NCI-H748 treated with DMSO at 0.1 percent for 48 hours (cell line): ENCODE results near the gene RASSF1.
"Not testable (repeated sequence)": the region's sequence is repeated elsewhere in the genome, so short reads cannot be mapped to it uniquely, and the experiment has no call there.

Source experiments
- DNase-seq: peaks from one replicate; lab custom pipeline; 2025; lab: John Stamatoyannopoulos, UW

RASSF1 gene

GRCh38 chr3:50323614-50324199 lies 16.9 kb downstream of the RASSF1 start:
- DNase-seq, result no peak

GRCh38 chr3:50323092-50323600 lies 17.5 kb downstream of the RASSF1 start:
- DNase-seq, result no peak

- DNase-seq, result no peak
Measured at GRCh38 chr3:50322386-50323091, 18.1 kb downstream of the RASSF1 start, which contains the start of gene HYAL2. TSS of gene HYAL2 (minus strand) at chr3:50322745. CDS start at chr3:50320489, 2,256 bp downstream.

GRCh38 chr3:50322115-50322385 lies 18.6 kb downstream of the RASSF1 start:
- DNase-seq, result no peak

GRCh38 chr3:50321336-50322114 lies 19.1 kb downstream of the RASSF1 start:
- DNase-seq, result peak; percentile 73

GRCh38 chr3:50320853-50321335 lies 19.7 kb downstream of the RASSF1 start:
- DNase-seq, result peak; percentile 20

GRCh38 chr3:50319894-50320625 lies 20.6 kb downstream of the RASSF1 start:
- no peak for DNase-seq

GRCh38 chr3:50319181-50319893 lies 21.3 kb downstream of the RASSF1 start:
- DNase-seq, result no peak

GRCh38 chr3:50318615-50319014 lies 22.0 kb downstream of the RASSF1 start:
- DNase-seq, result no peak

GRCh38 chr3:50318163-50318562 lies 22.5 kb downstream of the RASSF1 start:
- no peak for DNase-seq

GRCh38 chr3:50317300-50317699 lies 23.3 kb downstream of the RASSF1 start:
- no peak for DNase-seq

- DNase-seq, result no peak
Measured at GRCh38 chr3:50316657-50317242, 23.9 kb downstream of the RASSF1 start.

GRCh38 chr3:50314816-50315215 lies 25.8 kb downstream of the RASSF1 start:
- no peak for DNase-seq

- DNase-seq, result no peak
Measured at GRCh38 chr3:50314342-50314741, 26.3 kb downstream of the RASSF1 start.

- DNase-seq, result not testable (repeated sequence)
Measured at GRCh38 chr3:50312041-50312440, 28.6 kb downstream of the RASSF1 start.

- no peak for DNase-seq
Measured at GRCh38 chr3:50304601-50305000, 36.0 kb downstream of the RASSF1 start.

- no peak for DNase-seq
Measured at GRCh38 chr3:50303013-50303815, 37.4 kb downstream of the RASSF1 start, which contains the start of gene HYAL1. TSS of gene HYAL1 (minus strand) at chr3:50303574. CDS start at chr3:50302956, 618 bp downstream.

- no peak for DNase-seq
Measured at GRCh38 chr3:50302095-50303012, 38.3 kb downstream of the RASSF1 start.

GRCh38 chr3:50300681-50301254 lies 39.9 kb downstream of the RASSF1 start:
- DNase-seq, result no peak
